Fibroblast of skin of back (primary cell): ENCODE results near the gene GRID1.

Experiments used
- DNase-seq: peaks from one replicate; pipeline ENCODE4 v3.0.0-alpha.2; 2013

Gene GRID1

DNA sequence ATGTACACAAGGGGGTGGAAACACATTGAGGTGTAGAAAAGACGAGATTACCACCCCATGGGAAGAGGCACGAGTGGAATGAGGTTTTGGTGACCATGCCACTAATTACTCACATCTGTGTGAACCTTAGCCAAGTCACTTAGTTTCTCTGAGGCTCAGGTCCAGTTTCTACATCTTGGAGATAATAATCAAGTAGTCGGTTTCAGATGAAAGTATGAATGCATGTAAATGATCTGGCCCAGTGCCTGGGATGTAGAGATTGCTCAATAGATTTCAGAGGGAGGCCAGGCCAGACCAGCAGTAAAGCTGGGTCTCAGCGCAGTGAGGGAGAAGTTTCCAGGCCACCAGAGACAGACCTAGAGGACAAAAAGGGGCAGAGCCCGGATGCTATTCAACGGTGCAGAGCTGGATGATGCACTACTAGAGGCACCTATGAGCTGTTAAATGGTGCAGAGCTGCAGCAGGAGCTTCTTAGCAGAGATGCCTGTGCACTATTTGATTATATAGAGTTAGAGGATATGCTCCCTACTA is 725.1 kb downstream of the GRID1 start:
- DNase-seq = no peak

DNA sequence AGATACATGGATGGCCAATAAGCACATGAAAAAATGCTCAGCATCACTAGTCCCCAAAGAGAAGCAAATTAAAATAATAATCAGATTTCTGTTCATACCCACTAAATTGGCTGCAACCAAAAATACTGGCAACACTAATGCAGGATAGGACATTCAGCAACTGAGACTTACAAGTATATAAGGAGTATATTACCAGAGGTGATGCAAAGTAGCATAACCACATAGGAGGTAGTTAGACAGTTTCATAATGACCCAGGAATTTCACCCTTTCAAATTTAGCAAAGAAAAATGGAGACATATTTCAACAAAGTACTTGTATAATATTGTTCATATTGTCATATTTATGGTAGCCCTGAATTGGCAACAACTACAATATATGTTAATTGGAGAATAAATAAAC is 727.8 kb downstream of the GRID1 start:
- DNase-seq = no peak

DNA sequence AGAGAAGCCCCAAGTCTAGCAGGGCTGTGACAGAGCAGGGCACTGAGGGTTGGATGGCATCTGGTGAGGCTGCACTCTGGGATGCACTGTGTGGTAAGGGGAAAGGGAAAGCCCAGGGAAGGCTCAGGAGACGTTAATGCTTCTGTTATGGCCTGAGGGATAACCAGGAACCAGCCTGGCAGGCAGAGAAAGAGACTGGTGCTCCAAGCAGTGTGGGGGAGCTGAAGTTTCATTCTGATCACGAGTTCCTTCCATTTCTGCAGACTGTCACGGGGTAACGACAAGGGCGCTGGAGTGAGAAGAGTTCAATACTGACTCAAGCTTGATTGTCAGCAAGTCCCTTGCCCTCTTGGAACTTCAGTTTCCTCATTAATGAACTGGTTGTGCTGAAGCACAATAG is 730.9 kb downstream of the GRID1 start:
- DNase-seq = no peak

DNA sequence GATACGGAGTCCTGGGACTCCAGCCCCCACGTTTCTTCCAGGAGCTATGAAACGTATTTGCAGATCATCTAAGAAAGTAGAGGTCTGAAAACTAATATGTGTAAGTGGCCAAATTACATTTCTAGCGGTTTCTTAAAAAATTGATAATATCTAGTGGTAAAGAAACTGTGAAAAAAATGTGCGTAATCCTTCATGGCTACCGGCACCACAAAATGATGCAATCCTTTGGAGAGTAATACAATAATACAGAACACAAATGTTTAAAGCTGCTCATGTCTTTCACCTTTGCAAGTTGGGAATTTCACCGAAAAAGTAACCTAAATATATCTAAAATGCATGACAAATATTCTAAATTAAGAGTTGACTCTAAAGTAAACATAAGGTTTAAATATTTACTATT is 742.1 kb downstream of the GRID1 start:
- DNase-seq = no peak

DNA sequence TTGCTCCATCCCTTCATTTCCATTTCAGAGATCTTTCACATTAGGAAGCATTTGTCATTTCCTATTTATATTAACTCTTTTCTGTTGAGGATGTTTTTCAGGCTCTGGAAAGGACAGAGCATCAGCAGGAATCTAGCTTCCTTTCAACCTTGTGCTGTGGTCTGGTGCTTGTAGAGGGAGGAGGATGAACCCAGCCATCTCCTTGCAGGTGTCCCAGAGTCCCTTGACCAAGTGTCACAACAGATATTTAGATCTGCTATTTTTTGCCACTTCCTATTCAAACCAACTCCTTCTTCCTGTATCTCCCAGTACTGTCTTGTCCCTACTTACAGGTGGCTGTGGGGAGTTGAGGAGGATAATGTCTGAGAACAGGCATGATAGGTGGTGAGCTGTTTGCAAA is 742.8 kb downstream of the GRID1 start:
- DNase-seq = no peak

DNA sequence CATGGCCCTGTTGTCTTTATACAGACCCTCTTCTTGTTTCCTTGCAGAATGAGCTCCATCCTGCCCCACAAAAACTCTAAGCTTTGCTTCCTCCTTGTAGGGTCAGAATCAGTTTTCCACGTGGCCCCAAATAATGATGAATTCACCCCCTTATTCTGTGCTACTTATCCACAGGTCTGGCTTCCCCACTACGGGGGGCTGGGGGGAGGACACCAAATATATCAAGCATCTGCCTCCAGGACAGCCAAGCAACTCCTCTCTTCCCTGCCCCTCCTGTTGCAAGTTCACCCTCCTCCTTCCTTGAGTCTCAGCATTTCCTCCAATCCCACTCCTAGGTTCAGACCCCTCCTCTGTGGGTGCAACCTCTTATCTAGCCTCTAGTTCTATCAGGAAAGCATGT is 743.3 kb downstream of the GRID1 start:
- DNase-seq = no peak

DNA sequence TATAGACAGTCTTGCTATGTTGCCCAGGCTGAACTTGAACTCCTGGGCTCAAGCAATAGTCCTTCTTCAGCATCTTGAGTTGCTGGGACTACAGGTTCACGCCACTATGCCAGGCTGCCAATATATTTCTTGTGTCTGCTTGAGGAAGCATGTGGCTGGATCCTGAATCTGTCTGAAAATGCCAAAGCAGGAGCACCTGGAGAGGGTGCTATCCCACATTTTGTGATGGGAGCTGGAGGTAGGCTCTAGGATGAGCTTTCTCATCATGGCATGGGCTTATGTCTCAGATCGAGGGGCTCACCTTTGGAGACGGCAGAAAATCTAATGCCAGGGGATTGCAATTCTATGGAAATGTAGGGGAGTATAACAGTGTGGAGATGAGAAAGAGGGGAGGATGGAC is 744.2 kb downstream of the GRID1 start:
- no peak for DNase-seq

DNA sequence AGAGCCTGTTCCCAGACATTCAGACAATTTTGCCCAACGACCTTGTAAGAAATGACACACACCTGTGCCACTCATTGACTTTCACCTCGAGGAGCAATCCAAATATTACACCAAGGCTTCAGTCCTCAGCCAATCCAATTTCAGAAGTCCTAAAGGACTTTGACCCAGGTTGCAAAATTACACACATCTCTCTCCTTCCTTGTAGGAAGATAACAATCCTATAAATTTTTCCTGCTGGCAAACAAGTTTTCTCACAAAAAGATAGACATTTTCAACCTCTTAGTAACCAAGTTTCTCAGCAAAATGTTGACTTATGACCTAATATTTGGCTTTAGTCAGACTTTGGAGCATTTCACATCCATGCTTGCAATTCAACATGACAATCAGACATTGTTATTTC is 745.0 kb downstream of the GRID1 start:
- peak; percentile 3 for DNase-seq

DNA sequence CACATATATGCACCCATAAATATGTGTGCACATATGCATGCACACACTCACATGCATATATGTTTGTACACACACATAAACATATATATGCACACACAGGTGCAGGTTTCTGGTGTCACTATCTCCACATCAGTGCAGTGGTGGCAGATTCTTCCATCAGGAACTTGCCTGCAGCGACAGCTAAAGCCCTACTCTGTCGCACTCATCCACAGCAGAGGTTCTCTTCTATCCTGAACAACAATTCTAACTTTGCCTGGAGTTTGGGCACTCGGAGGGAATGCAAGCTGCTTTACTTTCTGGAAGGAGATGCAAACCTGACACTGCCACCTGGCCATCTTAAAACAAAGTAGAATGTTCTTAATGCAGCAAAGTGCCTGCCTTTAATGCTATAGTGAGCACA is 745.8 kb downstream of the GRID1 start:
- DNase-seq = no peak

DNA sequence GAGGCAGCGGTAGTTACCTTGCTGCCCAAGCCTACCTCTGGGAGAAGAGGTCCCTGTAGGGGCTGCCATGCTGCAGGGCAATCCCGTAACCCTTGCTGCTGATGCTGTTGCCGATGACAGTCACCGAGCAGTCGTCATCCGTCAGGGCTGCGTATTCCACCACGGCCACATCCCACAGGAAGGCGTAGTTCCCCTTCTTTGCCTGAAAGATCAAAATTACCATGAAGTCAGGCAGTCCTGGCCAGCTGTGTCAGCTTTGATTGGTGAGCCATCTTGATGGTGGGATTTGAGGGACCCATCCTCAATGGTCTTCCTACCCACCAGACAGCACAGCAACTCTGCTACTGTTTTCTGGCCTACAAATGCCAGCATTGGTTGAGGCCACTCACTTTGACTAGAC is 746.8 kb downstream of the GRID1 start:
- DNase-seq = no peak

DNA sequence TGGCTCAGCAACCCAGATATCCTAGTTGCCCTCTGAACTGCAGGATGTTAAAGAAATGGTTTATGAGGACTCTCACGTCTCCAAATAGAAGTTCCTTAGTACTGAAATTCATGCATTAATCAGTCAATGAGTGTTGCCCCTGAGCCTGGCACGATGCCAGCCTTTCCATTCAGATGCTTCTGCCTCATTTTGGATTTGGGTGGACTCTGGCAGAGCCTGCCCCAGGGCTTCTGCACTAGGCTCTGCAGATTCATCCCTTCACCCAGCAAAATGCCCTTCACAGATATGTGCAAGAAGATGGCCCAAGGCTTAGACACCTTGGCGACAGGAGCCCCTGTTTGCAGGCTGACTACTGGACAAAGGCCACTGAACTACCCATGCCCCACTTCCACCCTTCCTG is 747.8 kb downstream of the GRID1 start:
- DNase-seq = no peak

DNA sequence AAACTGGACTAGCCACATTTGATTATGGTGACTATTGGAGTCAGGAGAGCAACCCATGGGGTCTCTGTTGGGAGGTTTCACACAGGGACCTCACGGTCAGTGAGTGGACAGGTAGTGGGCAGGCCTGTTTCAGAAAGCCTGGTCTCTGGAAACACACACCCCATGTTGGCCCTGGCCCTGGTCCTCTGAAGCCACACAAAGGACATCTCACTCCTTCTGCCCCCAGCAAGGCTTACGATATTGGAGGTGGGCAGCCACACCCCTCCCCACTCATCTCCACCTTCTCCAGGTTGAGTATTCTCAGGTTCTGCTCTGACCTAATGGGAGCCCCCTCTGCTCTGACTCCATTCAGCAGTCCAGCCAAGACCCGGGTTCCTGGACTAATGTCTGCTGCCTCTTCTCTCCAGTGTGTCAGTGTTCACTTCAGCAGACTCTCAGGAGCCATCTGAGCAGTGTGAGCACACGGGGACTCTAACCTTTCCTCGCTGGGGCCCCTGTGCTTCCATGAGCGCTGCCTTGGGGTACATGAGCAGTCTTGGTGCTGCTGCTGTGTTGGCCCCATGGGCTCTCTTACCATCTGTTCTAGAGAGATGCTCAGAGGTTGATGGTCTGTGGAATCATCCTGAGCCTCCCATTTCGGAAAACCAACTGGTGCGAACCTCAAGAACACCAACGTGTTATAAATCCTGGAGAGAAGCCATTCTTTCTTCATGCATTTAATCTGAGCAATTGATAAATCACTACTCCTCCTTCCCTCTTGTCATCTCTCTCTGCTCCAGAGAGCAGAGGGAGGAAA is 748.6 kb downstream of the GRID1 start:
- no peak for DNase-seq

DNA sequence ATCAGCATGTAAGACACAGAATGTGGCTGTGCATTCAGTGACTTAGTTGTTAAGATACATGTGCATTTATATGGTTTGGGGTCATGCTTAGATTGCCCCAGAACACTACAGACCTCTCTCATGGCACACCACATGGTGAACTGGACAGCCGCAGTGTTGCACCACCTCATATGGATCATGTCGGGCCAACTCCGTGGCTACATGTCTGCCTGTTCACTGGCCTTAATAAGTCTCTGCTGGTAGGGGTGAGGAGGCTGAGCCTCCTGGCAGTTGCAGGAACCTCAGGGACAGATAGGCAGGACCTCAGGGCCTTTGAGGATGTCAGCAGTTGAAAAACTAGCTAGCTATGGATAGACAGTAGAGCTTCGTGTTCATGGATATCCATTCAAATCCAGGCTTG is 751.0 kb downstream of the GRID1 start:
- no peak for DNase-seq

DNA sequence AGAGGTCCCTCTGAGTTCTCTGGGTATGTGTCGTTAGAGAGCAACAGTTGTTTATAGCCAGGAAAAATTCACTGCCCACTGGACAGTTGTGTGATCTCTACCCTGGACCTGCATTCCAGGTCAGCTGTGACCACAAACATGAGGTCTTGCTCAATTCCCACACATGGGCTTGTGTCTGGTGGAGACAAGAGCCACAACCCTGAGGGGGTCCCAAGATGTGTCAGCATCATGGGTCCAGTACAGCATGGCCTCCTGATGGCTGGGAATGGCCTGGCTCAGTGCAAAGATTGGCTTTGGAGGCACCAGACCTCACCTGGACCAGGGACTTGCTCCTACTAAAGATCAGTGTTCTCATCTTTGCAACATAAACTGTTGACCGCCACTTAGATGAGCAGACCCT is 751.6 kb downstream of the GRID1 start:
- DNase-seq = no peak

DNA sequence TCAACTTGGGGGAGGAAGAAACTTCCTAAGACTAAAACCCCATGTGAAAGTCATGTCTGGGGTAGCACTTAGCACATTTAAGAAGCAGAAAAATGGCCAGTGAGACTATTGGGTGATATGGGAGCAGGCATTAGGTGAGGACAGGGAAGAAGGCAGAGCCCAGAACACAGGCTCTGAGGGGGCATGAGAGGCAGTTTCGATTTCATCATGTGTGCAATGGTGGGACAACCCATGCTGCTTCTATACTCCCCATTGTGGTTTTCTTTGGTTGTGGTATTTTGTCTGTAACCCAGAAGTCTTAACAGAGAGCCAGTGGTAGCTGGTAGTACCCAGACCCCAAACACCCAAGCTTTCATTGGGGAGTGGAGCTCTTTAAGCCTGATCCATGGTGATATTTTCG is 752.0 kb downstream of the GRID1 start:
- no peak for DNase-seq

DNA sequence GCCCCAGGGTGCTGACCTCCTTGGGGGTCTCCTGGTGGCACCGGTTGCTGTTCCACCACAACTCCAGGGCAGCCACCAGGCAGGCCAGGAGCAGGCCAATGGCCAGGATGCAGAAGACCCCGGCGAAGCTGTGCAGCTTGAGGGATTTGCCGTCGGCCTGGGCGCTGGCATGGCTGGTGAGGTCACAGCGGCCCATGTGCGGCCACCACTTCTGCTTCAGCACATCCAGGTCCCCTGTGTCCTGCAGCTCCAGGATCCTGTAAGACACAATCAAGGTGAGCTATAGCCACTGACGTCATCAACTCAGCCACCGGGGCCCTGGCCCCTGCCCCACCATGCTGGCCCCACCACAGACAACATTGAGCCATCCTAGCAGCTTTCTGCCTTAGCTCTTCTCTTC is 753.2 kb downstream of the GRID1 start:
- no peak for DNase-seq

DNA sequence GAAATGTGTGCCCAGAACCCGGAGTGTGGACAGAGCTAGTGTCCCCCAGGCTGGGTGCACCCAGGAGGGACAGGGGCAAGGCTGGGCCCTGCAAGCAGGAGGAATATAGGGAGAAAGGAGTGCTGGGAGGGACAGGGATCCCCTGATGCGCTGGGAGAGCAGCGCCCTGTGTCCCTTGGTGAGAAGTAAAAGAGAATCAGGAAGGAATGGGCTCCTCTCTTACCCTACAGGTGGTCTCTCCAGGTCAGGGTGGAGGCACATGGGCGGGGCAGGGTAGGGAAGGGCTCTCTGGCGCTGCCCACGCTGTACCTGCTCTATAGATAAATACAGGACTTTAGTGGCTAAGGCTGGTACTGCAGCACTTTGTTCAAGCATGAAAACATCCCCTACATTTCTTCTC is 753.8 kb downstream of the GRID1 start:
- no peak for DNase-seq

DNA sequence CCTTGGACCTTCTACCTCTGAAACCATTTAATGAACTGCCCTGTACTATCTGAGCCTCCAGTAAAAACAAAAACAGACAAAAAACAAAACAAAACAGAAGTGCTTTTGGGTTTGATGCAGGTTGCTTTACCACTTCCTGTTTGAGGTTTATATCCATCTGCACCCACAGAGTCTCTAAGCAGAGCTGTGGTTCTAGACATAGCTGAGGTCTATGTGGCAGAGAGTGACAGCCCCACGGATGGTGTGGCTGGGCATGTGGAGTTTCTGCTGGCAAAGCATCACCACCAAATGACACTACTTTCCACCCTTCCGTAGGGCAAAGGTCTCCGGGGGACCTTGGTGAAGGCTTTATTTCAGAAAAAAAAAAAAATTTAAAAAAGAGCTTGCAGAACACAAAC is 754.2 kb downstream of the GRID1 start:
- no peak for DNase-seq

DNA sequence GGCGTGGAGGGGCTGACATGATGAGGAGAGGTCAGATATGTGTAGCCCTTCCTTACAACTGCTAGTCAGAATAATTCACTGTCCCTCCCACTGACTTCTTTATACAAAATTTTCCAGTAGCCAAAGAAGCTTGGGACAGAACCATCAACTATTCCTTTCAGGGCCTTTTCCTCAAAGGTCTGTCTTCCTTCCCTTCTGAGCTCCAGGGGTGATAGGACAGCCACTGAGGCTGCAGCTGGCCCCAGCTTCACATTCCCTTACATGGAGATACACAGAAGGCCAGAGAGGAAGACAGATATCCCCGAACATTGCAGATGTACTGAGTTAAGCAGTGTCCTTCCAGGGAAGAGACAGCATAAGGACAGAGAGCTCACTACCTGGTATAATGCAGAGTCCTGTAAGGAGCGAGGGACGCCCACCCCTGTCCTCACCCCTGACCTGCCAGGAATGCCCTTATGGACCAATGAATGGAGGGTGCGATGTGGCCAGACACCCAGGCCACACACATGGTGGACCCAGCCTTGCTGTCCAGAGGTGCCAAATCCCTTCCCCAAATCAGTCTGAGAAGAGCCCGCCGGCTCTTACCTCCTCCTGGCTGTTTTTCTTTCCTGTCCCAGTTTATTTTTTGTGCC is 754.7 kb downstream of the GRID1 start:
- DNase-seq = no peak

DNA sequence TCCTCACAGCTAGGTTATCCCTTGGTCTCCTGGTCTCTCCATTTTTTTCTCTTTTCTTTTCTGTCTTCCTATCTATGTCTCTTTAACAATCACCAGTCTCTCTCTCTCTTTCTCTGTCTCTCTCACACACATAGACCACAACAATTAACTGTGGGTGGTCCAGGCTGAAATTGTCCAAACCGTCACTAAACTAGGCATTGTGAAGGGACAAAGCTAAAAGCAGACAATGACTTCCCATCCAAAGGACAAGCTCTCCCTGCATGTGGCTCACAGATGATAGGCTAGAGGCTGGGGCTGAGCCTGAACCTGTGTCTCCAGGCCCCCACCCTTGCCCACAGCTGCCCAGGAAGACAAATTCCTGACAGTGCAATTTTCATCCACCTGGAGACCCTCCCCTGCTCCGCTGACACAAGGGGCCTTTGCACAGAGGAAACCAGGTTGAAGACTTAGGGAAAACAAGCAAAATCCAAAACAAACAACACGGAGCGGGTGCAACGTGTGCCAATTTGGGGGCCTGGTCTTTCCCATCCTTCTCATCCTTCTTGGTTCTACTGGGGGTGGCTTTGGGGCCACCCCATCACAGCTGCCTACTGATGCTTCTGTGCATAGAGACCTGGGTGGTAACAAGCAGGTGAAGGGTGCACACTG is 755.4 kb downstream of the GRID1 start:
- no peak for DNase-seq

DNA sequence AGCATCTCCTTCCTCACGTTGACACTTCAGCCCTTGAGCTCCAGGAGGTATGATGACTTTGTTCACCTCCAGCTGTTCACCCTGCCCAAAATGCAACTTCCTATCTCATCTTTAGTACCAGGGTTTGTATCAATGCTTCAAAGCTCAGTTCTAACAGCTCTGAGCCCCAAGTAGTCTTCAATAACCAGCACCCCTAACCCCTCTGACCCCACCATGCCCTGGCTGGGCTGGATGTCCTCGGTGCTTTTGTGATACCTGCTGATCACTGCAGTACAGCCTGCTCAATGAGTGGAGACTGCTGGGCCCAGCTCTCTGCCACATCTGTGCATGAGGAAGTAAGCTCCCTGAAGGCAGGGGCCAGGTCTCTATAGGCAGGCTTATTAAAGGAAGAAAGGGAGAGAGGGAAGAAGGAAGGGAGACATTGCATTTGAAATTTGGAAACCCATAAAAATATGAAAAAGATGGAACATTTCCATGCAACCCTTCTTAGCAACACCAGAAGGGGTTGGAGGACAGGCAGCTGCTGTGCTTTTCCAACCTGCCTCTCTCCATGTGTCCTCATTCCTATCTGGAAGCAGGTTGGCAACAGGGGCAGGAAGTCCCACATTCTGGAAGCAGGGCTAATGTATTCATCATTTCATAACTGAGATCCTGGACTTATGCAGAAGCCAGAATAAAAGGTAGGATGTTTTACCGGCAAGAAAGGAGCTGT is 756.1 kb downstream of the GRID1 start:
- DNase-seq = no peak

DNA sequence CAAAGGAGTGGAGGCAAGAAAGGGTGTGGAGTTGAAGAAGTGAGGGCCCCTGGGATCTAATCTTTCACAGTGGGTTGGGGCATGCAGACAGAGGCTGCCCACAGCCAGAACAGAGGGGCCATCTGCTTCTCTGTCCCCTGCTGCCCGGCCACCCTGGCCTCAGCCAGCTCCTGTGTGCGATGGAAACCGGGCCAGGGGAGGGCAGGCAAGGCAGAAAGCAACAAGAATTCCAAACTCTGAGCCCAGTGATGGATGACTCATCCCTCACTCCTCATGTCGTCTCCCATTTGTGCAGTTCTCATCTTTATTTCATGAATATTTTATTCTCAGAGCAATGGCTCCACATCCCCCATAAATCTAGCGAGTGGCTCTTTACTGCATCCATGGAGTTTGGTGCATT is 757.1 kb downstream of the GRID1 start:
- DNase-seq = no peak

DNA sequence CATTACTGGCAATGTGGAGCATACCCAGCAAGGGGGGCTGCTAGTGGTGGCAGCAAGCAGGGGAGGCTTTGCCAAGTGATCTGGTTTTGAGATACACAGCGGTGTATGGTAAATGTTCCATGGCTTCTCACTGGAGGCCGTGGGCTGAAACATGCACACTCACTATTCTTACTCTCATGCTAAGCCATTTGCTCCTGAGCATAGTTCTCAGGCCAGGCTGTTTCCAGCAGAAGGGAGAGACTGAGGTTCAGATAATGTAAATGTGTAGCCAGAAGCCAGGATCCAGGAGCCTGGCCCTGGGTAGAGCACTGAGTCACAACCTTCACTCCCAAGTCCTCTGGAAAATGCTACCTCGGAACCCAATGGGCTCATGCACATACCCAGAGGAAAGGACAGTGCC is 757.9 kb downstream of the GRID1 start:
- no peak for DNase-seq
